ENCODE measurements around the gene OR11H12.
"Not testable (repeated sequence)": the region's sequence is repeated elsewhere in the genome, so short reads cannot be mapped to it uniquely, and the experiment has no call there.

GRCh38 chr14:18582908-18583307, 18.0 kb upstream of the OR11H12 start:
- not testable (repeated sequence) for TF ChIP-seq CTCF, POLR2A (IDR thresholded peaks at IDR 0.05)

All from sigmoid colon (tissue), 3 donors.